ENCODE results near the gene DOCK6. TPM values are rescaled to one million over a fixed set of nuclear protein-coding genes. Genes with fewer than 3 reads are reported as not detected.

Gene DOCK6
- polyA plus RNA-seq, 1 donor (not counting 4 experiments of a cell fraction or from before 2014, with no cell fraction given) = 9.1 TPM

- FAIRE-seq (no peak), DNase-seq (ENCODE audit: low read depth, low spot score) (no peak)
- H3K27ac ChIP-seq (ENCODE audit: control insufficient read depth, insufficient read depth, low read length) = no peak overlapping the region
- no peaks in the 10 kb centered on the region for H3K27me3 ChIP-seq (ENCODE audit: control insufficient read depth, extremely low read depth, insufficient read depth, low read length)
- H3K9me1 ChIP-seq (ENCODE audit: control insufficient read depth, extremely low read depth, insufficient read depth, low read length) = no peaks in the 10 kb centered on the region
- H3K9me3 ChIP-seq (ENCODE audit: control insufficient read depth, low read depth, low read length) = no peaks in the 10 kb centered on the region
- H4K20me1 ChIP-seq (ENCODE audit: control insufficient read depth, extremely low read depth, insufficient read depth, low read length) = no peaks in the 10 kb centered on the region
- no peak overlapping the region for H3K9ac ChIP-seq (ENCODE audit: control insufficient read depth, extremely low read depth, insufficient read depth, low read length)
- H3K4me1 ChIP-seq (ENCODE audit: control insufficient read depth, extremely low read depth, insufficient read depth, low read length) = no peaks in the 10 kb centered on the region
- no peak overlapping the region for H3K4me2 ChIP-seq (ENCODE audit: control insufficient read depth, extremely low read depth, insufficient read depth, low read depth, low read length)
- dilution Hi-C loops (cut with MboI; ENCODE audit: extremely low pct_ligation_motif_present, low sequenced_read_pairs) = no loop called here
- H3K36me3 ChIP-seq (ENCODE audit: control insufficient read depth in 2 of 2, extremely low read depth in 1 of 2, insufficient read depth in 2 of 2, low read length in 2 of 2) = peaks cover 7 to 22% of the 10 kb centered on the region in 2 experiments
- no peak overlapping the region for H3K4me3 ChIP-seq (ENCODE audit: control insufficient read depth in 2 of 3, extremely low read depth in 1 of 3, insufficient read depth in 2 of 3, low read depth in 1 of 3, low read length in 3 of 3)
- TF ChIP-seq EZH2 (IDR thresholded peaks at IDR 0.05; ENCODE audit: low read length) = no peak
- no peak for TF ChIP-seq CTCF (optimal IDR thresholded peaks at IDR 0.05 in 1 of 3, IDR thresholded peaks at IDR 0.05 in 1 of 3, conservative IDR thresholded peaks at IDR 0.05 in 1 of 3; ENCODE audit: extremely low read depth in 1 of 3, insufficient read depth in 2 of 3, low read length in 3 of 3)
- H2AFZ ChIP-seq (ENCODE audit: control insufficient read depth, low read length) = no peak overlapping the region
- no peaks in the 10 kb centered on the region for H3K79me2 ChIP-seq (ENCODE audit: control insufficient read depth, insufficient read depth, low read length)
These were observed 52.3 kb downstream of the DOCK6 start for GRCh38 chr19:11209839-11210655.

- dilution Hi-C loops (cut with MboI; ENCODE audit: extremely low pct_ligation_motif_present, low sequenced_read_pairs) = no loop called here
- peaks cover 3 to 15% of the 10 kb centered on the region in 2 experiments for H3K36me3 ChIP-seq (ENCODE audit: control insufficient read depth in 2 of 2, extremely low read depth in 1 of 2, insufficient read depth in 2 of 2, low read length in 2 of 2)
- H2AFZ ChIP-seq (ENCODE audit: control insufficient read depth, low read length) = no peak overlapping the region
- H4K20me1 ChIP-seq (ENCODE audit: control insufficient read depth, extremely low read depth, insufficient read depth, low read length) = no peaks in the 10 kb centered on the region
- no peak overlapping the region for H3K4me2 ChIP-seq (ENCODE audit: control insufficient read depth, extremely low read depth, insufficient read depth, low read depth, low read length)
- TF ChIP-seq EZH2 (IDR thresholded peaks at IDR 0.05; ENCODE audit: low read length) (no peak), CTCF (optimal IDR thresholded peaks at IDR 0.05 in 1 of 3, IDR thresholded peaks at IDR 0.05 in 1 of 3, conservative IDR thresholded peaks at IDR 0.05 in 1 of 3; ENCODE audit: extremely low read depth in 1 of 3, insufficient read depth in 2 of 3, low read length in 3 of 3) (no peak)
- H3K27ac ChIP-seq (ENCODE audit: control insufficient read depth, insufficient read depth, low read length) = no peak overlapping the region
- no peak for FAIRE-seq
- H3K4me3 ChIP-seq (ENCODE audit: control insufficient read depth in 2 of 3, extremely low read depth in 1 of 3, insufficient read depth in 2 of 3, low read depth in 1 of 3, low read length in 3 of 3) = no peak overlapping the region
- DNase-seq (ENCODE audit: low read depth, low spot score) = no peak
- H3K9me1 ChIP-seq (ENCODE audit: control insufficient read depth, extremely low read depth, insufficient read depth, low read length) = no peaks in the 10 kb centered on the region
- H3K79me2 ChIP-seq (ENCODE audit: control insufficient read depth, insufficient read depth, low read length) = no peaks in the 10 kb centered on the region
- H3K27me3 ChIP-seq (ENCODE audit: control insufficient read depth, extremely low read depth, insufficient read depth, low read length) = no peaks in the 10 kb centered on the region
- no peaks in the 10 kb centered on the region for H3K4me1 ChIP-seq (ENCODE audit: control insufficient read depth, extremely low read depth, insufficient read depth, low read length)
- H3K9ac ChIP-seq (ENCODE audit: control insufficient read depth, extremely low read depth, insufficient read depth, low read length) = no peak overlapping the region
- no peaks in the 10 kb centered on the region for H3K9me3 ChIP-seq (ENCODE audit: control insufficient read depth, low read depth, low read length)
These were observed 53.5 kb downstream of the DOCK6 start for GRCh38 chr19:11208561-11209471.

All from keratinocyte (primary cell).